Hematopoietic multipotent progenitor cell treated with erythropoietin and hydrocortisone succinate and interleukin-3 and kit ligand, for 8 days (in vitro differentiated cells): Measurements from ENCODE around the gene CD300H.

ENCODE experiments used
- DNase-seq: peaks from one replicate; pipeline ENCODE4 v3.0.0-alpha.2; 2015

CD300H gene

GRCh38 chr17:74567397-74567796 lies at the start of gene CD300H:
Gene CD300H (minus strand): TSS chr17:74567509.
- DNase-seq = no peak

GRCh38 chr17:74616696-74617095 lies 49.4 kb upstream of the CD300H start:
- DNase-seq = no peak

GRCh38 chr17:74612046-74612445 lies 44.7 kb upstream of the CD300H start:
- DNase-seq = no peak

DNA sequence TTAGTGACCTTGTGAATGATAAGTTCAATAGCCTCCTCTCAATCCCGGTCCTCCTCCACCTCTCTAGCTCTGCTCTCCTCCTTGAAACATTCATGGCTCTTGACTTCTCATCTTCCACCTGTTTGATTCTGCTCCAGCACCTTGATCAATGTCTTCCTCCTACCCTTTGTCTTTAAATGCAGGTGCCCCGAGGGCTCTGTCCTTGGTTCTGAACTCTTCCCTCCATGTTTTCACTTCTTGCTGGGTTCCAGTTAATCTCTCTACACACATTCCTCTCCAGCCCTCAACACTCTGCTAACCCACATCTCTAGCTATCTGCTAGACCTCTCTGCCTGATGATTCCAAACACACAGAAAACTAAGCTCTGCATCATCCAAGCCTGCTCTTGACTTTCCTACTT lies 42.8 kb upstream of the CD300H start:
- DNase-seq = no peak

GRCh38 chr17:74608511-74608910 lies 41.2 kb upstream of the CD300H start:
- no peak for DNase-seq

DNA sequence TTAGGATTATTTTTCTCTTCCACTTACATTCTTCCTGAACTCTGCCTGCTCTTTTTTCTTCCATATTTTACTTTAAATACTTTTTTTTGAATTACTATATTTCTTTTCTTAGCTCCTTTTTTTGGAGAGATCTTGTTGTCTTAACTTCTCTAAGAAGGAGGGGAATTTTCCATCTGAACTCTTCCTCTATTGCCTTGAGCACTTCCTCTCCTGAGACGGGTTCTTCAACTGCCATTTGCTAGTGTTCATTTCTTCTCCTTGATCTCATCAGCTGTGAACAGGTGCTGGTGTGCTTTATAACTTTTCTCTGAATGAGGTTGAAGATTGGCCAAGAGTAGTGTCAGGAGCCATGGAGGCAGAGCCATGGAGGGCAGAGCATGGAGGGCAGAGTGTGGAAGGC lies 39.9 kb upstream of the CD300H start:
- DNase-seq = no peak

DNA sequence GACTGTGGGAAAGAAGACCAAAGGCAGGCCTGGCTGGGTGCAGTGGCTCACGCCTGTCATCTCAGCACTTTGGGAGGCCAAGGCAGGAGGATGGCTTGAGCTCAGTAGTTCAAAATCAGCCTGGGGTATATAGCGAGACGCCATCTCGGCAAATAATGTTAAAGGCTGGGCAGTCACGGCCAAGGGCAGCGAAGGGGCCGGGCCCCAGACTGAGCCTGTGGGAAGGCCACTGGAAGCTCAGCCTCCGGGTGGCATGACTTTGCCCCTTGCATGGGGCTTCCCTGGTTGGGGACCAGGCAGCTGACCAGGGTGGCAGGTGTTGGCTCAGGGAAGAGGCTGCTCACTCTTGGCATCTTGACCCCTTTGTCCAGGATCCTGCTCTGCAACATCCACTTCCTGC lies 38.7 kb upstream of the CD300H start:
- DNase-seq = no peak

DNA sequence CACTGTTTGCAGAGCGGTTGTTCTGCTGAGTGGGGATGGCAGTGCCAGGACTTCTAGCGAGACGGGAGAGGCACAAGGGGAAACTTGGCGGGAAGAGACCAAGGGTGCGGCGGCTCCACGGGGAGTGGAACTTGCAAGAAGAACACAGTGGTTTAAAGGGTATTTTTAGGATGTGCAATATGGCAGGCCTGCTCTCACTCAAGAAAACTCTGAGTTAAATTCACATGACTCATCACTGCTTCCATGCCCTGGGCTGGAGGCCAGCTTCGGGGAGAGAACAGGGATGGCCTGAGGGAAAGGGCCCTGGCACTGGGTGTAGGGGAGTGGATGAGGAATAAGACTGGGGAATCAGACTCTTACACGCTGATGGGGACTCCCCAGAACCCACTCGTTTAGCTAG lies 38.1 kb upstream of the CD300H start:
- no peak for DNase-seq

DNA sequence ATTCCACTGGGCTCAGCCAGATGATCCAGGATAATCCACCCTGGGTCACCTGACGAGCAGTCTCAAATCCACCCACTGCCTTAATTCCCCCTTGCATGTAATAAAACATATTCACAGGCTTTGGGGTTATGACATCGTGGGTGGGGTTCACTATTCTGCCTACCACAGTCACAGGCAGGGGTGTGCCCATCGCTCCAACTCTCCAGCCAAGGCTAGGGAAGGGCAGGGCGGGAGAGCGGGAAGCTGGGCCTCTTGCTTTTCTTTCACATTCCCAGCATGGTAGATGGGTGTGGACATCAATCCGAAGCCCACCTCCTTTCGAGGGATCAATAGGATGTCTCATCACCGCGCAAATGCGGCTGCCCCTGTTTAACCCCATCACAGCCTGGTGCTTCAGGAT lies 37.5 kb upstream of the CD300H start:
- DNase-seq = no peak

DNA sequence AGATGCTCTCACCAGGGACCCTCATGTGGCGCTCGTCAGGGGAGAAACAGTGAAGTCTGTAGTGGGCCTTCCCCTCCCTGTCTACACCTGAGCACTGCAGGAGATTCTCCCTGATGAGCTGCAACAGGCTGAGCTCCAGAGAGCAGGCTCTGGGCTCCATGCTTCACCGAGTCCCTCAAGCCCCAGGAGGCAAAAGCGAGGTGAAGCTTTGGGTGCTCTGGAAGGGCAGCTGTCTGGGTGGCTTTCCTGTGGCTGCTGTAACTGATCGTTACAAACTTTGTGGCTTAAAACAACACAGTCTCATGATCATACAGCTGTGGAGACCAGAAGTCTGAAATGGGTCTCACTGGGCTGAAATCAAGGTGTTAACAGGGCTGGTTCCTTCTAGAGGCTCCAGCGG lies 36.9 kb upstream of the CD300H start:
- DNase-seq = no peak

- DNase-seq = no peak
Measured at GRCh38 chr17:74603746-74604145, 36.4 kb upstream of the CD300H start.

- DNase-seq = no peak
Measured at GRCh38 chr17:74603037-74603635, 35.8 kb upstream of the CD300H start.

DNA sequence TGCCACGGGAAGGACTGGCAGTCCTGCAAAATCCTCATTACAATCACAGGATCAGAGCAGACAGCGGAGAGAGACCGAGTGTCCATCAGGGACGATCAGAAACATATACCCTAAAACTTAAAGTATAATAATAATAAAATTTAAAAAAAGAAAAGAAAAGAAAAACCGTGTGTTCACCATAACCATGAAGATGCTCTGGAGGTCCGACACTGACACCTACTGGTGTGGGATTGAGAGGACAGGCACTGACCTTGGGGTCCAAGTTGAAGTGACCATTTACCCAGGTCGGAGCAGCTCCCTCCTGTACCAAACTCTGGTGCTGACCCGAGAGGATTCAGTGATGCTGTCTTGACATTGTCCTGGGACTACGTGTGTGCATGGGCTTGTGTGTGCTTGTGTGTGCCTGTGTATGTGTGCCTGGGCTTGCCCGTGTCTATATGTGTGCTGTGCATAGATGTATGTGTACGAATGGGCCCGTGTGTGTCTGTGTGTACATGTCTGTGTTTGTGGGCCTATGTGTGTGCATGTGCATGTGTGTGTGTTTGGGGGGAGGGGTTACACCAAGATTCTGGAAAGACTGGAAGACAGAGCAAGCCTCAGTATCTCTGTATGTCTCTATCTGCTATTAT lies 34.7 kb upstream of the CD300H start:
- peak; percentile 54 for DNase-seq

- no peak for DNase-seq
Measured at GRCh38 chr17:74599448-74599939, 32.2 kb upstream of the CD300H start.

DNA sequence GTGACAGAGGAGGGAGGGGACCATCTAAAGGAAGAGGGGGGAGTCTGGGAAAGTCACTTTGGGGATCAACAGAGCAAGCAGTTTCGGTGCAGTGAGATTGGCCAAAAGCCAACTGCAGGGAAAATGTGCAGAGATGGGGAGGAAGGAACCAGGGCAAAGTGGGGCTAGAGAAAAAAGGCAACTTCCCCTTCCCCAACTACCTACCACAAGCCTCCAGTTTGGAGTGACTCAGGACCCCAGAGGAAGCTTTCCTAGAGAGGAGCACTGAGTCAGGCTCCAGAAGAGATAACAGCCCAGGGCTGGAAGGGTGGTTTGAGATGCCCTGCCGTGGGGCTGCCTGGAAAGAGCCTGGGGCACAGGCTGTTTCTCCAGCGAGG lies 31.7 kb upstream of the CD300H start:
- DNase-seq = no peak

DNA sequence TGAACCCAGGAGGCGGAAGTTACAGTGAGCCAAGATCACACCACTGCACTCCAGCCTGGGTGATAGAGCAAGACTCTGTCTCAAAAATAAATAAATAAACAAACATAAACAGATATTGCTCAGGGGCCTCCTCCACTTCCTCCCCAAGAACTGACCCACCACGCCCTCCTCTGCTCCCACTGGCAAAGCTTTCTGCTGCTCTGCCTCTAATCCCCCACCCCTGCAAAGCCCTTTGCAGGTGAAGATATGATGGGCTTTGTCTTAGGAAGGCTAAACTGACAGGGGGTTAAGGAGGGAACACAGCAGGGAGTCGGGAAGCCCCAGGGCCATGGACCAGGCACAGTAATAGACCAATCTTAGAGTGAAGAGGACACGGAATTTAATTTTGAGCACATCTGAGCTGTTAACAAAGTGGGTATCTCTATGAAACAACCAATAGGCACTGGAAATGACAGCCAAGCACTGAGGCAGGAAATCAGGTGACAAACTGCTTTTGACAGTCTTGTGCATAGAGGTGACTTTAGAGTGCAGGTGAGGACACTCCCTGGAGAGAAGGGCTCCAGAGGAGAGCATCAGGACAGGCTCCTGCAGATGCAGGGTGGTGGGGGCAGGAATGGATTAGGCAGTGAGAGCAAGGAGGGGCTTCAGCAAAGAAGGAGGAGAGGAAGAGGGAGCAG lies 31.2 kb upstream of the CD300H start:
- DNase-seq = no peak

- DNase-seq = no peak
Measured at GRCh38 chr17:74597069-74597790, 29.9 kb upstream of the CD300H start.

- no peak for DNase-seq
Measured at GRCh38 chr17:74595037-74595750, 27.9 kb upstream of the CD300H start.

GRCh38 chr17:74592087-74592990 lies 25.0 kb upstream of the CD300H start, which contains the start of gene CD300LD:
Gene CD300LD (minus strand): TSS chr17:74592283. CDS start chr17:74592202, 81 bp downstream.
- DNase-seq = no peak

- no peak for DNase-seq
Measured at GRCh38 chr17:74591503-74591902, 24.2 kb upstream of the CD300H start.

- DNase-seq = no peak
Measured at GRCh38 chr17:74585711-74586110, 18.4 kb upstream of the CD300H start.
